Measurements from ENCODE around the gene COL25A1.

COL25A1 gene

DNA sequence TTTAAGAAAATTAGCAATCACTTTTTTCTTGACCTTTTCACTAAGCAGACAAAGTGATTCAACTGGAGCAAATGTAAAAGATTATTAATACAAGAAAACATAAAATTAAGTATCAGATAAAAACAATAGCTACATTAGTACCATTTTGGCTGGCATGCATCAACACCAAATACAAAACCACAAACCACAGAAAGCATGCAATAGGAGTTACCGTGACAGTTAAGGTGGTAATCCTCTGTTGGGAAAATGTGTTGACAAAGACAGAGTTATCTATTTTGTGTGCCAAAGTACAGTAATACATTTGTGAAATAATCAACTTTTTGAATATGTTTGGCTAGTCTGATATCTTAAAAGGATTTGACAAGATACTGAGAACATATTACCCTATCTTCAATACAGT, 449.8 kb downstream of the COL25A1 start:
- no peak for DNase-seq (ENCODE audit: low spot score)

DNA sequence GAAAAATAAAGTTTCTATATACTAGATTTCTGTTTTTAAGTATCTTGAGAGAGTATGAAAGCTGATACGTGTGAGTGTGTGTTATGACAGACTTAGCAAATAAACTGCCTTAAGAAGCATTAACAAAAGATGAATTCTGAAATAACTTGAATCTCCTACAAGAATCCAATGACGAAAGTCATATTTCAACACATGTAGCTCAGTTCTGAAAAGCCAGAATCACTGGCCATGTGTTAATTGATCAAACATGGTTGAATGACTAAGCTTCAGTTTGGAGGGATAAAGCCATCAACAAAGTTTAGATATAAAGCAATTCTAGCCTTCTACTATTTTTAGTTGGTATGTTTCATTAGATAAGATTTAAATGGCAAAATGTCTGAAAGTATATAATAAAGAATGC, 451.1 kb downstream of the COL25A1 start:
- no peak for DNase-seq (ENCODE audit: low spot score)

DNA sequence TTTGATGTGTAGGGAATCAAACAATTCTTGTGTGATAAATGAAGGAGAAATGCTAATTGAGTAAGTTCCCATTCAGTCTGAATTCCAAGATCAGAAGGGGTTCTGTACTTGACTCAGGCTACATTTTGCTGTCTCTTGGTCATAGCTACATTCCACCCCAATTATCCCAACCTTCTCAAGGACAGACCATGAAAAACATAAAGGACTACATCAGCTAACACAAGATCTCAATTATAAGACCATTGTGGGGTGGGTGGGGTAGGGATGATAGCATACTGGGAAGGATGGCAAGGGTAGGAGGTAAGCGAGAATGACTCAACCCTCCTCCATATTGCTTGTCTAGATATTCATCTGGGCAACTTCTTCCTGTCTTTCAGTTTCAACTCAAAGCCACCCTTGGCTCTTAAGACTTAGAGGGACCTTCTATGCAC, 452.2 kb downstream of the COL25A1 start:
- no peak for DNase-seq (ENCODE audit: low spot score)

DNA sequence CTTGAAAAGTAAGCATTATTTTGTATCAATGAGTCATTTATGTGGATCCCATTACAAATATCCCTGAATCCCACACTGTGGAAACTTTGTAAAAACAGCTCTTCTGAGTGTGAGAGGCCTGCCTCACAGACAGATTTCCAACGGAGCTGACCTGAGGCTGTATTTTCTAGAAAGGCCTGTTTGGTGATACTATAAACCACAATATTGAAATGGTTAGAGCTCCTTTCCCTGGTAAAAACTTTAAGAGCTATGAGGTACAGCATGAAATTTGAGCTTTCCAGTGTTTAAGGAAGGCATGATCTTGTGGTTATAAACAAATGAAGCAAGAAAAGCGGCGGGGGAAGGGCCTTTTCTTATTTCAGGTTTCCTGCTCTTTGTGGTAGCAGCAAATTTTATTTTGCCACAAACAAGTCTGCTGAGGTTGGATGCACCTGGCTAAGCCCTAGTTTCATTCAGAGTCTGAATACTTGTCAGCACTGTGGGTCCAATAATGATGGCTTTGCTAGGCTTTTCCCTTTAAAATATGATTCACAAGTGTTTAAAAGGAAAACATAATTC, 452.8 kb downstream of the COL25A1 start:
- peak; percentile 19 for DNase-seq (ENCODE audit: low spot score)

DNA sequence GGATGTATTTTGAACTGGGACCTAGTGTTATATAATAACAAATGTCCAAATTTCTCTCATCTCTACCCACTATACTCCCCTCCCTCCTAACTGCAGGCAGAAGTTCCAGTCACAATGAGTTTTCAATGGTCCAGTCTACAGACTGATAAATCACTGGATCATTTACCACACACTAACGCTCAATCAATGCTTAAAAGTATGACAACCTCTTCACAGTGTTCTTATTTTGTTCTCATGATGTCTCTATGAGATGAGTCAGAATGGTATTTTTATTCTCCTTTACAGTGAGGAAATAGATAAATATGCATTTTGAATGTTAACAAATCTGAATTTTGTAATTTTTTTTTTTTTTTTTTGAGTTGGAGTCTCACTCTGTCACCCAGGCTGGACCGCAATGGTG, 455.9 kb downstream of the COL25A1 start:
- DNase-seq (ENCODE audit: low spot score) = no peak

DNA sequence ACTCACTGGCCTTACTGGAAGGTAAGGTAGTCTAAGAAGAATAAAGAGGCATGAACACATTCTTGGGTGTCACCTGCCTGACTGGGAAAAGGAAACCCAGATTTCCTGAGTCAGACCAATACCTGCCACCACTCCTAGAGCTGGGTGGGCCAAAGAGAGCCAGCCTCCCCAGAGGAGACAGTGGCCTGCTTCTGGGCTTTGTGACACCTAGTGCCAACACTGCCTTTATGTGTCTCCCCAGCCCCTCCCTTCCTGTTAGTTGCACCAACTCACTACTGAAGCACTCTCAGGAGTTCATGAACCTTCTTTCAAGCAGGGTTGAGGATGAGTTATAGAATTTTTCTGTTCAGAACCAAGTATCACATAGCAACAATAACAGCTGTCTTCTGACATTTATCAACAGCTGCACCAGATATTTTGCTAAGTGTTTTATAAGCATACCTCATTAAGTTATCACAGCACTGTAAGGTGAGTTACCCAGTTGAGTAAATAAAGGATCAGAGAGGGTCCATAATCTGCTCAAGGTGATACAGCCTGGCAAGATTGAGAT, 462.0 kb downstream of the COL25A1 start:
- no peak for DNase-seq (ENCODE audit: low spot score)

DNA sequence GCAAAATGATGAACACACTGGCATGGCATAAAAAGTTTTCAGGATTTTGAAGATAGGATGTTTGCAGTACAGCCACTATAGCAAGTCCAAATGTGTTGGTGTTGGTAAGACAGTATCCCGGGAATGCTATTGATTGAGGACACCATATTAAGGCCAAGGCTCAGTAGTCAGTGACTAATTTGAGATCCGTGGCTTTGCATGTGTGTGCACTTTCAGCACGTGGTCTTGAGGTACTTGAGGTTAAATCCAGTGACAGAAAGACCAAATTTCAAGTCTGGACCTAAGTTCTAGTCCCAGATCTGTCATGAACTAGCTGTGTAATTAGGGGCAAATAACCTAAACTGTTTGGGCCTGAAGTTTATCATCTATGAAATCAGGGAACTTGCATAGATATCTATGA, 463.1 kb downstream of the COL25A1 start:
- no peak for DNase-seq (ENCODE audit: low spot score)

DNA sequence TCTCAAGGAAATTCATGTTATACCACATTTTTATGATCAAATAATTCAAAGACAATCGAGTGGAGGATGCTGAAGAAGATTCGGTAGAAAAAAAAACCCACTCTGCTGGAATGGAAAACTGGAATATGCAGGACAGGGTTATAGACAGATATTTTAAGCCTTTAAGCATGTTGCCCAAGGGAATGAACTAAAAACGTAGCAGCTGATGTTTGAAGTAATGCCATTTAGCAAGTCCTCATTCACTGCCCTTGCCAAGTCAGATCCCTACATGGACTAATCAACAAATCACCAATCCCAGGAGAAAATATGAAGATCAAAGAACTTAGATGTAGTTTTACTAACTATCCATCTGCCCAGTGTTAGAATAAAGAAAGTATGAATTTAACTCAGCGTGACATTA, 464.0 kb downstream of the COL25A1 start:
- DNase-seq (ENCODE audit: low spot score) = no peak

DNA sequence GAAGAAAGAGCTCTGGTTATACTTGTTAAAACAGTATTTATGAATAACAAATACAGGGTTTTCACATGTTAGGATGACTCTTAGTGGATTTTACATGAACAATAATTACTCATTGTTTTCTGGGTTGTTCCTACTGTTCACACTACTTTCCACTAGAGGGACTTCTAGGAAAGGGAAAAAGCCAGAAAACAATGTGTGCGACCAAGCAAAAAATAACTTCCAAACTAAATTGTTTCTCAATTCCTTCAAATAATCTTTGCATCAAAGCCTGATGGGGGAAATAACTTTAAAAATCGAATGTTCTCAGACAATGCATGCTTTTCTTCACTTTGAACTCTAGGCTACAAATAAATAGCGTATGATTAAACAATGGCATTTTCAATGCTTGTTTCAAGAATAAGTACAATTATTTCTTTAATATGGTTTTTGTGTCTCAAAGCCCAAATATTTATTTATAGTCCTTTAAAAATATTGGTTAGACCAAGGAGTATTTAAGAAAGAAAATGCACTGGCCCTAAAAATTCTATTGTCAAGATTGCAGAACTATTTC, 467.5 kb downstream of the COL25A1 start:
- DNase-seq (ENCODE audit: low spot score) = no peak

DNA sequence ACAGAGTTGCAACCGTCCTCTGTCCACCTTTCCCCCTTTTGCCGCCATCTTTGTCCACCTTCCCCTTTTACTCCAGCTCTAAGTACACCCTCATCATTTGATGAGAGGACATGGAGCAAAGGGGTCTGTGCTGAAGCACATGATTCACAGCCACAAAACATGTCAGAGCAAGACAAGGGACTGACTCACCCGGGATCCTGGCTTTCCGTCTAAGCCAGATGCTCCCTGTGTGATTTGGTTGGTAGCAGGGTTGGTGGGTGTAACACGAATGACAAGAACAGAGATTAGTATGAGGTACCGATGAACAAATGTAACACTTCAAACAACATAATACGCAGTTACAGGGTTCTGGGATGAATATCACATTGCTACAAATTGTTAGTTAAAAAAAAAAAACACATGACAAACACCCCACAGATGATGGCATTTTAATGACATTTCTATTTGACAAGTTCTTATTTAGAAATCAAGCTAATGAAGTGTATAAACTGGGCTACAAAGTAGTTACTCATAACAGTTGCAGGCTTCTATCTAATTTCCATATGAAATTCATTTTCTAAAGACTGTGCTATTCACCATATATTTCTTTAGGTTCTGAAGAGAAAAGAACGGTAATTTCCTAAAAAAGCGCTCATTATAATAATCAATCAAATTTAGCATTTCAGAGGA, 468.2 kb downstream of the COL25A1 start:
- no peak for DNase-seq (ENCODE audit: low spot score)

DNA sequence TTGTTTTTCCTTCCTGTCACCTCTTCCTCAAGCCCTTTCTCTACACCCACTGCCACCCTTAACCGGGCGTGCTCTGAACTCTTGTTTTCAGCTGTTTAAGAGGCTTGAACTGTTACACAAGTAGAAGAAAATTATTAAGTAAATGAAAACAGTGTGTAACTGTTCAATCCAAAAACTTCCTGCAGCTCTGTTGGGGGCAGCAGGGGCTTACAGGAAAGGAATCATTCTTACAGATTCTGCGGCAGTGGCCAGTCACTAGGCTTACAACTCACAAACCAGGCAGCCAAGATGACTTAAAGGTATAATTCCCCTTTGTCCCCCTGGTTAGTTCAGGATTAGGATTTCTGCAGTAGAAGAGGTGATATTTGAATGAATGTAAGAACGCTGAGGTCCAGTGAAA, 469.4 kb downstream of the COL25A1 start:
- no peak for DNase-seq (ENCODE audit: low spot score)

DNA sequence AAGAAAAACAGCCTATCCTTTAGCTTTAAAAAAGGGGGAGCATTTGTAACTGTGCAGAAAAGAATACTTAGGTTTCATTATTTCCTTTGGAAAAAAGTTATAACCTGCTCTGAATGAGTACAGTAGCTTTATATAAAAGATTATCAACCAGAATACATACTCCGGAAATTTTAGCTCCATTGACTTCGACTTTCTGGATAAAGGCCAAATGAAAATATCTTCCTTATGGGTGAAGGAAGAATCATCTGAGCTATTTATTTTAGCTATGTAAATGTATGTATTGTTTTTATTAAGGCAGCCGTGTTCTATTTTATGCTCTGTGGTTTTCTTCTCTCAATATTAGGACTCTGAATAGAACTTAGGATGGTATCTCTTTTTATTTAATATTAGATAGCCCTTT, 470.6 kb downstream of the COL25A1 start:
- no peak for DNase-seq (ENCODE audit: low spot score)

DNA sequence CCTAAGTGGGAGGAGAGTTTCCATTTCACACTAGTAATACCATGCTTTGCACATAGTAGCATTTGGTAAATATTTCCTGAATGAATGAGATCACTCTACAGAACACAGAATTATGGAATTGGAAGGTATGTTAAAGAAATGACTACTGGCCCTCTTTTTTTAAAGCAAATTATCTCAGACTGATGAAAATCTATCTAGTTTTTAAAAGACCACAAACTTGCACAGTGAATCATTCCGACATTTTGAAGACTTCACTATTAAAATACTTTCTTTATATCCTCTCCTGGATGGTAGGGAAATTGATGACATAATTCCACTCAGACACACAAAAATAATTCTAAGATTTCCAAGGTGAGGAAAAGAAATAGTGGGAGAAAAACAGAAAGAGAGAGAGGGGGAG, 471.2 kb downstream of the COL25A1 start:
- DNase-seq (ENCODE audit: low spot score) = no peak

DNA sequence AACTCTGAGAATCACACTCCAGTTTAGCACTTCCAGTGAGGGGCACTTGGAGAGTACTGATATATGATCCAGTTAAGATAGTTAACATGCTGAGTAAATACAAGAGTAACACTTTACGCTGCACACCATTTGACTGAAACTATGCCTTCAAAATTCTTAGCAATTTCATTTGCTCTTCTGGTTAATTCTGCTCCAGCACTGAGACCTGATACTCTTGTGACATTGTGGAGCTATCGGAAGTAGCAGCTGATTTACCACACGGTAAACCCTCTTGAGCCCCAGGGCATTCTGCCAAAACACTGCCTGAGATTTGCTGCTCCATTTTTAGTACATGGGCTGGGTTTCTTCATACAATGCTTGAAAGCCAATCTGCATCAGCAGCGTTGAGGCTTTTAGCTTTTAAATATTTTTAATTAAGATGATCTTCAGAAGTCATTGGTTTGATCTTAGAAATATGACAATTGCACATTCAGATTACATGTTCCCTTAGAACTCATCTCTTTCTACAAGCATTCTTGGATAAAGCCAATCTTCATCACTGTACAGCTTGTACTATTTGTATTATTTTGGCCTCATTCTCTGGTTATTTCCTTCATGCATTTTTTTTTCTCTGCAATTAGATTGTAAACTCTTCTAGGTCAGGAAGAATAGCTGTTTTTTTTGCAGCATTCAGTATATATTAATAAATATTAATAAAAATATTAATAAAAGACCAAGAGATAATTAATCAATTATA, 471.8 kb downstream of the COL25A1 start:
- DNase-seq (ENCODE audit: low spot score) = no peak

DNA sequence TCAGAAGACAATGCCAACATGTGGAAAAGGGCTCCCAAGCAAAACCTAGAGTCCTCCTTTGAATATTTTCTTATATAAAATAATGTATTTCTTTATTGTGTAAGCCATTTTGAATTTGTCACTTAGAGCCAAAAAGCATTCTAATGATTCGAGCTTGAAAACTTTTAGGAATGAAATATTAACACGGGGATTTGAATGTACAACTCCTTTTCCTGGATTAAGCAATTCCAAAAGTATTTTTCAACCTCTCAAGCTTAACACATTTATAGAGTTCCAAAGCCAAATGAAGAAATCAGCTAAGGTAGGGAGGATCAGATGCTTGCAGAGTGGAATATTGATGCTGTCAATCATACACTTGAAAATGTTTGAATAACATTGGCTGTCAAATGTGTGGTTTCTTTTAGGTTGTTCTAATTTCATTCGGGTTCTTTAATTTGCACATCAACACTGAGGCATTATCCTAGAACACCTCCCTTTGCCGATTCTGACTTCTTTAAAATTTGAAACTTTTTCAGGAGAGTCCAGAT, 472.4 kb downstream of the COL25A1 start:
- no peak for DNase-seq (ENCODE audit: low spot score)

DNA sequence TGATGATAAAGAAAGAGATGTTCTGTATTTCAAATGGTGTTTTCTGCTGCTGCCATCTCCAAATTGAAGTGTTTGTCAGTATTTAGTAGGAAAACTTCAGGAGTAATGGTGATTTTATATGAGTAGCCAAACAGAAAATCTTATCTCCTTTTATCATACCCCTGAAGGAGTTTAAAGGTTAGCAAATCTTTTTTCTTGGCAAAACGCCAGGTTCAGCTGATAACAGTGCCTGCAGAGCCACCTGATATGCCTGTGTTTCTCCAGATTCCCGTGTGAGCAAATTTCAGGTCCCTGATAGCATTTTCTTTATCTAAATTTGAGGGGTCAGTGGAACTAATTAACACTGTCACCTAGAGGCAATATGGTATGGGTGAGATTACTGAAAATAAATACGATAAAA, 473.8 kb downstream of the COL25A1 start:
- DNase-seq (ENCODE audit: low spot score) = no peak

DNA sequence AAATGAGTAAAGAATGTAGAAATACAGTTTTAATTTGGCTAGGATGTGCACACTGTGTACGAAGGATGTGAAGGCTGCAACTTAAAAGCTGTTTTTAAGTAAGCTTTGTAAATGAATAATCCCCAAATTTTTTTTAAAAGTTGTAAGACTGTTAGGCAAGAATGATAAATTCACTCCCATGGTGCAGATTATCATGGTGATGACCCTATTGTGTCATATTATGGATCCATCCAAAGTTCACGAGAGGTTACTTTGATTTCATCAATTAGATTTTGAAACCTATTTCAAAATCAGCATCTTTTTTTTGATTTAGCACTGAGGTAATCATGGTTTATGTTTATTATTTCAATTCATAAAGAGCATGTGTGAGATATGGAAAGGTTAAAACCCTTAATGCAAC, 476.7 kb downstream of the COL25A1 start:
- DNase-seq (ENCODE audit: low spot score) = no peak

DNA sequence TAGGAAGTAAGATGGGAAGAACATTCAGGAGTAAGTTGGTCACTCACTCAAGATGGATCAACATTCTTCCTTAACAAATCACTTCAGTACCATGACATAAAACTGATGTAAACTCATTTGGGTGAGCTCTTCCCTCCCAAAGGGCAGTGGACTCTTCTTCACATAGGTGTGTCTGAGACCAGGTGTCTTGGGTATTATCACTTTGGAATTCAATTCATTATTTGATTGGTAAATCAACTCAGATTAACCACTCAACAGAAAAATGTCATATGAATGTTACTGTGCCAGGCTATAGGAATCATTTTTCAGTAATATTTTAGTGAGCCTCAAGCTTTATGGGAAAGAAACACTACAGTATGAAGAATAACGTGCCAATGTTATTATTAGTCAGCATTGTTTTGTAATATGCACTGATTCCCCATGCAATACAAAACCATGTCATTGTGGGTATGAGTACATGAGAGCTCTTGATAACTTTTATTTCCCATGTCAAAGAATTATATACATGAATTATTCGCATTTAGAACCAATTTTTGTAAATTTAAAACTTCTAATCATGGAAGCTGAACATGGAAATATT, 481.0 kb downstream of the COL25A1 start:
- DNase-seq (ENCODE audit: low spot score) = no peak

DNA sequence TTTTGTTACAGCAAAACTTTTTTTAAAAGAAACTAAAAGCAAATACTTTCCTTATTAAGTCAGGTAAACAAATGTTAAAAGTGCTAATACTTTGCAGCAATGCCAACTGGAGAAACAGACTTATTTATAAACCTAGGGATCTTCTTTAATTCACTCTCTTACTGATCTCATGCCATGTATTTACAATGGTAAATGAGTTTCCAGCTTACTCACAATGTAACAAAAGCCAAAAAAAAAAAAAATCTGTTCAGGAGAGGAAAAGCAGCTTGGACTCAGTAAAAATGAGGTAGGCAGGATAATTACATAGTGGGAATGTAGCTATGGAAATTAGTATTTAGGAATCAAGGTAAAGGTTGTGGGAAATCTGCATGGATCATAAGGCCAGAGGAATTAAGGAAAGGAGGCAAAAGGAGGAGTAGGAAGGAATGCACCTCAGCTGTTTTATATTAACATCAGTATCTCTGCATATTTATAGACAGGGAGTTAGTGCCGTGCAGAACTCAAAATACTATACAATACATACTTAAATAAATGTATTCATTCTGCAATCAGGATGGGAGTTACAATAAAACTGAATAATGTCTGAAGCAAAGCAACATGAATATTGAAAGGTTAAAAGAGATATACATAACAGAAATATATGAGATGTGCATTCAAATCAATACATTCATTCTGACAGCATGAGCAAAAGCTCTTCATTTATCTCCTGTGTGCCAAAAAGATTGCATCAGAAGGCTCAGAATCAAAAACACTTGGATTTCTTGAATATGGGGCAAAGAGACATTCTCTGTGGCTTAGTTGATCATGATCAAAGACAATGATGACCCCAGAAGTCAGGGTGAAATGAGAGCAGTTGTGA, 481.7 kb downstream of the COL25A1 start:
- DNase-seq (ENCODE audit: low spot score) = no peak

DNA sequence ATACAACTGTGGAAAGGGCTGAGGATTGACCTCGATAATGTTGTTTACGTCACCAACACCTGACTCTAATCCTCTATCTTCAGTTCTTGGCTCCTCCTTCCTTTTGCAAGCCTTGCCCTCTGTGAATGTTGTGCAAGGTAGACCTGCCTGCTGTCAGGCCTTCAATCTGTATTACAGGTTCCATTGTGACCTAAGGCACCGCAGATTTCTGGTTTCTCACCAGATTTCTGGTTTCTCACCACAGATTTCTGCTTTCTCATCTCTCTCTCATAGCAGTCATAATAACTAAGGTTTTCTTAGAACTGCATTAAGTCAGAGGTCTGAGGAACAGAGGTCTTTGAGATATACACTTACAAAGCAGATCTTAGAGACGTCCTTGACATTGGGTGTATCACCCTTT, 488.1 kb downstream of the COL25A1 start:
- DNase-seq (ENCODE audit: low spot score) = no peak

DNA sequence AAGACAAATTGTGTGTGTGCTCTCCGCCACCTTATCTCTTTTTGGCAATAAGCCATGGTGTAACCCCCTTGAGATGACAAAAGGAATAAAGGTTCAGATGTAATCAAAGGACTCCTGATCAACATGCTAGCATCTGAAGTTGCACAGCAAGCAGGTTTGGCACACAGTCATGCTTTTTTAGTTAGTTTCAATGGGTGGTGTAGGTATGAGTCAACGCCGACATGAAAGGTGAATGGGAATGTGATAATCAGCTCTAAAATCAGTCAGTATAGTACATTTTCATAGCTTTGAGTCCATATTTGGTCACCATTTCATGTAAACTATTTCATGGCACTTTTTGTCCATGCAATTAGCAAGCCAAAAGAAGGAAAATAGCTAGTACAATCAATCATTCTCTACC, 489.2 kb downstream of the COL25A1 start:
- no peak for DNase-seq (ENCODE audit: low spot score)
